ENCODE results near the gene VPS37B.

VPS37B gene

DNA sequence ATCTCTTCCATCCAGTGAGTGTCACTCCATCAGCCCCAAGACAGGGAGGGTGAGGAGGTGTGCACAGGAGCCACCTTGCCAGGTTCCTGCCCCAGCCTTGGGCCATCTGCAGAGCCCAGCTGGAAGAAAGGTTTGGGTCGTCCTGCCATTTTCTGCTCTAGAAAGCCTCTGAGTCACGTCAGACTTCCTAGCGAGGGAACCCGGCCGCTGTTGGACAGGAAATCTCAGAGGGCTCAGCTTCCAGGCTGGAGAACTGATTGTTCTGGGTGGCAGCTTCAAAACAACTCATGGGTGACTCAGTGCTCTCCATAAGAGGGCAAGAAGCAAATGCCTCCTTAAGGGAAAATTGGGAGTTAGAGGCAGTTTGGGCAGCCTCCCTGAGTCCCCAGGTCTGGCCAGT lies 44.1 kb downstream of the VPS37B start:
- no peak for DNase-seq

DNA sequence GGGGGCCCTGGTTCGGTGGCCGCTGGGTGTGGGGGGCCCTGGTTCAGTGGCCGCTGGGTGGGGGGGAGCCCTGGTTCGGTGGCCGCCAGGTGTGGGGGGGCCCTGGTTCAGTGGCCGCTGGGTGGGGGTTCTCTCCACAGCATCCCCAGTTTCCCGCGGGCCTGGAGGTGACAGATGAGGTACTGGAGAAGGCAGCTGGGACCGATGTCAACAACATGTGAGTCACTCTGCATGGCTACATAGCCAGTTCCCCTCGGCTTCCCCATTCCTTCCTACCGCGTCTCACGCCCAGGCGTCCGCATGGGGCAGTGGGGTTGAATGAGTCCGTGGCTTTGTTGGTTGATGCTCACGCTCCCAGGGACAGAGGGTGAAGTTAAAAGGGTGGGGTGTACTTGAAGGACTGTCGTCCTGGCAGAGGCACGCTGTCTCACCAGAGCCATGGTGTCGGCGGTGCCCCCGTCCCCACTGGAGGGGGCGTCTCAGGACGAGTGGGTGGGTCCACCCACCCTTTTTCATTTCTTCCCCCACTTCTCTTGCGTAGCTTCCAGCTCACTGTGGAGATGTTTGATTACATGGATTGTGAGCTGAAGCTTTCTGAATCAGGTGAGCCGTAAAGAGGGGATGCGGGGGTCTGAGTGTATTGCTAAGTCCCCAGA lies 45.1 kb downstream of the VPS37B start:
- DNase-seq, result no peak

DNA sequence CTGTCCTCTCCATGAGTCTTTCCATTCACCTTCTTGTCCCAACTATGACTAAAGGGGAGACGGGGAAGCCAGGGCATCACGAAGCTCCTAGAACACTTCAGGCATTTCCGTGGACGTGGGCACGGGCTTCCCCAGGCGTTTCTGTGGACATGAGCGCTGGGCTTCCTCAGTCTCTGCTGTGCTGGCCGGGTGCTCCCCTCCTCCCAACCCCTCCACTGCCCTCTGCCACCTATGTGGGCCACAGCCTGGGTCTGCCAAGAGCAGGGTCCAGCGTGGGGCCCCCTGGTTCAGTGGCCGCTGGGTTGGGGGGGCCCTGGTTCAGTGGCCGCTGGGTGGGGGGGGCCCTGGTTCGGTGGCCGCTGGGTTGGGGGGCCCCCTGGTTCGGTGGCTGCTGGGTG lies 45.9 kb downstream of the VPS37B start:
- no peak for DNase-seq

DNA sequence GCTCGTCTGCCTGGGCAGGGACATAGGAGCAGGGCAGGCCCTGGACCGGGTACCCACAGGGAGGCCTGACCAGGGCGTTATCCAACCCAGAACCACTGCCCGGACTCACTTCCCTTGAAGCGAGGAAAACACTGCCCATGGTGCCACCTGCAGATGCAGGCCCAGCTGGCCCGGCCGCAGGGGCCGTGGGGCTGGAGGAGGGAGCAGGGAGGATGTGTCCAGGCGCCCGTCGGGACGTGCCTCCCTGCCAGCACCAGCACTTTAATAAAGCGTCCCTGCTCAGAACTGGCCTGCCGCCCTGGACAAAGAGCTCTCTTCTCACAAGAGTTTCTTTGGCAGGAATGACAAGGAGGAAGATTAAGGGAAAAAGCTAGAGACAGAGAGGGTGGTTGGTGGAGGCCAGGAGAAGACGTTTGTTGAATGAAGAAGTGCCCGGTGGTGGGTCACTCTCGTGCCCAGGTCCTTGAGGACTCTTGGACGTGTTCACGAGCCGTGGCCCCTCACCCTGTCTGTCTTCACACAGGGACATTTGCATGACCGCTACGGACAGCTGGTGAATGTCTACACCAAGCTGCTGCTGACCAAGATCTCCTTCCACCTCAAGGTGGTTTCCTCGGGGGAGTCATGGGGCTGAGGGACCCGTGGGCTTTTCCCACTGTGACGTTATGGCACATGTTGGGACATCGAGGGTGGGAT lies 46.4 kb downstream of the VPS37B start:
- DNase-seq, result no peak

DNA sequence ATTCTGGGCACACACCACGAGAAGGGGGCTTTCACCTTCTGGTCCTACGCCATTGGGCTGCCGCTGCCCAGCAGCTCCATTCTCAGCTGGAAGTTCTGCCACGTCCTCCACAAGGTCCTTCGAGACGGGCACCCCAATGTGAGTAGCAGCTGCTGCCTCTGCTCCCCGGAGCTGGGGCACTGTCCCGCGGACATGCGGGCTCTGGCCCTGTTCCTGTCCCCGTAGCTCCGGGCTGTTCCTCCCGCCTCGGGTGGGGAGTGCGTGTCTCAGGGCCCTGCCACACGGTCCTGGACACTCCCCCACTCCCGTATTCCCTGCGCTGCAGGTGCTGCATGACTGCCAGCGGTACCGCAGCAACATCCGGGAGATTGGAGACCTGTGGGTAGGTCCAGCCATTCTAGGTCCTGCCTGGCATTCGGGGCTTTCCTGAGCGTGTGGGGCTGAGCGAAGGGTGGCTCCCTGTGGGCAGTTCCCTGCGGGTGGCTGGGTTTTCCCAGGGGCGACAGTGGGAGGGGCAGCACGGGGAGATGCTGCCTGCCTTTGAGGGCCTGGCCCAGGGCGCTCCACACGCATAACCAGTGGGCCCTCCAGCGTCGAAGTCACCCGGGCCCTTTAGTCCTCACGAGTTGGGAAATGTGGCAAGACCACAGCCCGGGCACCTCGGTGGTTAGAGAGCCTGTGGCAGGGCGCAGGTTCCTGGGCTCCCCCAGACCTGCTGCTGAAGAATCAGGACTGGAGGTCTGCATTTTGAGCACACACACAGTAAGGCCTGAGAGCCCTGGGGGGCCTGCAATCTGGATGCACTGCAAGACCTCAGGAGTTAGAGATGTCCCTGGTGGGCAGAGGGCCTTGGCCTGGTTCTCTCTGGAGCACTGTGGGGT lies 47.2 kb downstream of the VPS37B start:
- DNase-seq, result no peak

DNA sequence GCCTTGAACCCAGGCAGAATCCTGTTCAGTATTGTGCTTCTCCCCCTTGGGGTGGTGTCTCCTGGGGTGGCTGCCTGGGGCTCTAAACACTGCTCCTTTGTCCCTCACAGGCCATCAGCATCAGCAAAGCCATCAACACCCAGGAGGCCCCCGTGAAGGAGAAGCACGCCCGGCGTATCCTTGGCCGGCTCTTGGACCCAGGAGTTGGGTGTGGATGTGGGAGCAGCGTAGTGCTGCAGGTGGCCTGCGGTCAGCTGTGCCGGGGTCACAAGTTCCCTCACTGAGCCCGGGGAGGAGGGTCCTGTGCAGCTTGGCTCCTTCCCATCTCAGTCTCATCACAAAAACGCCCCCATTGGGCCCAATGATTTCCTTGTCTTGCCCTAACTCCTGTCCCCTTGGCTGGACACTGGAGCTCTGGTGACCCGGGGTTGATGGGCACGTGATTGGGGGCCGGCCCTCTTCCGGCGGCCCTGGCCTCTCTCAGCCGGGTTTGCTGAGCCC lies 48.0 kb downstream of the VPS37B start:
- DNase-seq, result no peak

DNA sequence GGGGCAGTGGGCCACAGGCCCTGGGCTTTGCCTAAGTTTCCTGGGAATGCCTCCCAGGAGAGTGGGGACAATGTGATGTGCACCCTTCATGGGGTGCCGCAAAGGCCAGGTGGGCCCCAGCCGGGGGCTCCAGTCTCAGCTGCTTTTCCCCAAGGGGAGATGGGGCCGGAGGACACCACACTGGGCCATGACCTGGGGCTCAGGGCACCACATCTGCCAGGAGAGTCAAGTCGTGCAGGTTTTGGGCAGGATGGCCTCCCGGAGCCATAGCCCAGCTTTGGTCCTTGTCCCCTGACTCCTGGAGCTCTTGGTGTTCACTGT lies 48.4 kb downstream of the VPS37B start:
- no peak for DNase-seq

DNA sequence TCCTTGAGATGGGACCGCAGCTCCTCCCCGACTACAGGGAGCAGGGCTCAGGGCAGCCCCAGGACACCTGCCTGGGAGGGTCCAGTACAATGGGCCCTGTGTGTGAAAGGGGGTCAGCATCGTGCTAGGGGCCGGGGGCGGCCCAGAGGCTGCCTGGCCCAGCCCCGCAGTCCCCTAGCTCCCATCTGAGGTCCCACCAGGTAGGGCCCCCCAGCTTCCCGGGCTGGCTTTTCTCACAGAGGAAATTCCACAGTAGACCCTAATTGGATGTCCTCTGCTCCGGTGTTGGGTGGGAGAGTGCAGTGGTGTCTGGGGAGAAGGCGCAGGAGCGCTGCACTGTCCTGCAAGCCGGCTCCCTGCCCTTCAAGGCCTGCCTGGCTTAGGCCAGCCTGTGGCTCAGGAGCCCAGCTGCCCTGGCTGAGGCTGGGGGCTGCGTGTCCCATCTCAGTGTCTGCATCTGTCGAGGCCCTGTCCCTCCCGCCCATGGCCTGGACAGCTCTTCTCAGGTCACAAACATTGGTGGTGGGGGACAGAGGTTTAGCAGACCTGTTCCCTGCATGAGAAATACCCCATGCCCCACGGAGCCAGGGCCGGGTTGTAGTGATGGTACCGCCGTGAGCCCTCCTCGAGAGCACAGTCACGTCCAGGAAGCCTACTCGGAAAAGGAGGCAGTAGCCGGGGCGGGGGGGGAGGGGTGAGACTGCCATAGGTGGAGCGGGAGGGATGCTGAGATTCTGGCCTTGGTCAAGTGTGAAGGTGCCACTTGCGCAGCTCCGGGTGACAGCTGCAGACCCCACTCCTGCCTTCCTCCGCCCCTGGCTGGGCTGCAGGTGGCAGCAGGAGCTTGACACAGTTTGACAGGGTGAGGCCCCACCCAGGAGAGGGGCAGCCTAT lies 49.1 kb downstream of the VPS37B start:
- no peak for DNase-seq

DNA sequence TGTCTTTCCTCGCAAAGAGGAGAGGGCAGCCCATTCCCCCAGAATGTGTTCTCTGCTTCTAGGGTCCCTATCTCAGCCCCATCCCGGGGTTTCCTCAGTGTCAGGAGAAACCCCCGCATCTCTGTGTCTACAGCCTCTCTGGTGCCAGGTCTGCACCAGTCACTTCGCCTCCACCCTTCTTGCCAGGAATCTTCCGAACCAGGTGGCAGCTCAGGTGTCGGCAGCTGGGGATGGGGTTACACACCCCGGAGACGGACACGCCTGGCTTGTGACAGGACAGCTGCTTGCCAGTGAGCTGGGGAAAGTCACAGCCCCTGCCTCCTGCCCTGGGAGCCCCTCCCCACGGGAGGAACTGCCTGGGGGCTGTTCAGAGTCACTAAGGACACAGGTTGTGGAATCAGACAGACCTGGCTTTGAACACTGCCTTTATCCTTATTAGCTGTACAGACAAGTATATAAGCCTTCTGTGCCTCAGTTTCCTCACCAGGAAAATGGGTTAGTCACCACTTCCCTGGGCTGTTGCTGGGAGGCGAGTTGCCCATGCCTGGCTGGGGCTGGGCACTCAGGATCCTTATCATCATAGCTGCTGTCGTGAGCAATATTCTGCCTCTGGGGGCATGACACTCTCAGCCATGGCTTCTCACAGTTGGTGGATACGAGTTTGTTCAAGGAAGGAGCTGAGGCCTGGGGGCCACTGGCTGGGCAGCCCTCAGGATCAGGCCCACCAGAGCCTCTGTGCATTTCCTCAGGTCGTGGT lies 49.9 kb downstream of the VPS37B start:
- DNase-seq, result peak; percentile 61 to 92

DNA sequence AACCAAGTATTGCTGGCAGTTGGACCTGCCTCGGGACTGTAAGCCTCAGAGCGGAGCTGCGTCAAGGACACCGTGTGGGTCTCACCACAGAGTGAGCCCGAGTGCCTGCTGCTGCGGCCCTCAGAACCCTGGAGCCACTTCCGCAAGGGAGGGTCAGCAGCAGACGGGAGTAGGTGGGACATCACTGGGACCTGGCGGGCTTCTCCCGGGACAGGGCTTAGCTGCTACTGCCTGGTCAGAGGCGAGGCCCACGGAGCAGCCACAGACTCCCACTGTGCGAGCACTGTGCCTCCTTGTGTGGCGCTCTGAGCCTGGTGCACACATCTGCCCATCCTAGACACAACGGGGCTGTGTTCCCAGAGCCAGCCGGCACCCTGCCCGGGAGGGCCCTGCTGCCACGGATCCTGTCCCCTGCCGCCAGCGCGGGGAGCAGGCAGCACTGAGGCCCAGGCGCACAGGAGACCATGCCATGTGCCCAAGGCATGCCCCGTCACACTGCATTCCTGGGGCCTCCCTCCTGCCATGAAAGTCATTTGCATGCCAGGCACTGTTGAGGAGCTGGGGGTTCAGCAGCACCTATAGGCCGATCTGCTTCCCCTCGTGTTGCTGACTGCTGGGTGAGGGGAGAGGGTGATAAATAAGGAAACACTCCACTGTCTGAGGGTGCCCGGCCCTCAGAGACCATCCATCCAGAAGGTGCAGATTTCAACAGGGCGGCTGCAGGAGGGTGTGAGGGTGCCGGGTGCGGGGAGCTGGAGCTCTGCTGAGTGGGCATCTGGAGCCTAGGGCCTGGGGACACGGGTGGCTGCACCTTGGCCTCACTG lies 50.7 kb downstream of the VPS37B start:
- DNase-seq, result no peak

DNA sequence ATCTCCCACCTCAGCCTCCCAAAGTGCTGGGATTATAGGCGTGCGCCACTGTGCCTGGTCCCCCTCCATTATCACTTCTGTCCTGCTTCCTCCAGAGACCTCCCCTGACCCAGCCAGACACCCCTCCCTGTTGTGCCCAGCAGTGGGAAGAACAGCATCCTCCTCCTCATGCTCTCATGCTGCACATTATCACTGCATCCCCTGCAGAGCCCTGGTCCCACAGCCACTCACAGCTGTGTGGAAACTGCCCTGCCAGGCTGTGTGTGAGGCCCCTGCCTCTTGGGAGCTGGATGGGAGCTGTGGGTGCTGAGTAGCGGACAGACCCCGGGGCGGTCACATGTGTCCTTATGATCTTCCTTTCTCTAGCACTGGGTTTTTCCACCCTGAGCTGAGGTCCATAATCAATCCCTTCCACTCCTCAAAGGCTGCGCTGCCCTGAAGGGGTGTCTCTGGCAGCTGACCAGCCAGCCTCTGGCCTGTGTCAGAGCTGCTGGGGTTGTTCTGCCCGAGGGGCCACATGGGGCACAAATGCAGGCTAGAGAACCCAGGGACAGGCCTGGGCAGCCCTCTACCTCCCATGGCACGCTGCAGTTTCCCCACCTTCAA lies 51.5 kb downstream of the VPS37B start:
- DNase-seq, result no peak

DNA sequence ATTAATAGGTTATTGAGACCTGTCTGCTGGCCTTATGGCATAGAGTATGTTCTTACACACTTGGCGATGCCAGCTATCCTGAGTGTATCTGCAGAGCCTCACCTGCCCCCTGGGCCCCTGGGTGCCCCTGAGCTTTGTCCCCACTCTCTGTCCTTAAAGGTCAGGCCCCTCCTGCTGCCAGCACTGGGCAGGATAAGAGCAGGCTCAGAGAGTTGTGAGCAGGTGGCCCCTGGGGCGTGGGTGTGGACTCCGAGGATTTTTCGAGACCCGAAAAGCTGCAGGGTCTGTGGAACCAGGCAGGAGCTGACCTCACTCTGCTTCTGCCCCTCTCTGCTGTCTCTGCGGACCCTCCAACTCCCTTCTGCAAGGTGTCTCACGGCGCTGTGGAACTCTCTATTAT lies 52.5 kb downstream of the VPS37B start:
- DNase-seq, result no peak

DNA sequence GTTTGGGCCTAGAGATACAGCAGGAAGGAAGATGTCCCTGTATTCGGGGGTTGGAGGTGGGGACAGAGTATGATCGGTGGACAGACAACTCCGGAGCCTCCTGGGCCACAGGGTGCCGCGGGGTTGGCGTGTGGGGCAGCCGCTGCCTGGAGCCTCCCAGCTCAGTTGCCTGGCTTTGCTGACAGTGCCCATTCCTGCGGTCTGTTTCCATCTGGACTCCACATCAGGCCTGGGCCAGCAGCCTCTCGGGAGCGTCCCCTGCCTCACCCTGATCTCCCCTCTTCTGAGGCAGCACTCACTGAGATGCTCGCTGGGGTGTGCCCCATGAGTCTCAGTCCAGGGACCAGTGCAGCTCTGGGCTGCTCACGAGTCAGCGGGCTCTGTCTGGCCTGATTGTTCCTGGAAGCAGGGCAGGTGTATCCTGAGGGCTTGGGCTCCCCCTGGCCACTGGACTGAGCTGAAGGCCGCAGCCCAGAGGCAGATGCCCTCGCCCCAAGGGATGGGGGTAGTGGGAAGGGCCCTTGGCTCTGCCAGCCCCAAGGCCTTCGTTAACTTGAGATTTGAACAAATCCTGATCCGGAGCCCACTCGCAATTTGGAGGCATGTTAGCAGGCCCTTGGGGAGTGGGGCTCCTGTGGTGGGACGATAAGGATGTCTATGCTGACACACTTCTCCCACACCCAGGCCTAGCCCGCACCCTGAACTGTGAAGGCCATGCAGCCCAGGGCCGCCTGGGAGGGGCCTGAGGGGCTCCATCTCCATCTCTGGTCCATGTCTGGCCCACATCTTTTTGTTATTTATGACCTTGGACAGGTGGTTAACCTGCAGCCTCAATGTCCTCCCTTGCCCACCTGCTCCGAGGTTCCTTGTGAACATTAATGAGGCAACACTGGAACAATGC lies 53.2 kb downstream of the VPS37B start:
- DNase-seq, result no peak

DNA sequence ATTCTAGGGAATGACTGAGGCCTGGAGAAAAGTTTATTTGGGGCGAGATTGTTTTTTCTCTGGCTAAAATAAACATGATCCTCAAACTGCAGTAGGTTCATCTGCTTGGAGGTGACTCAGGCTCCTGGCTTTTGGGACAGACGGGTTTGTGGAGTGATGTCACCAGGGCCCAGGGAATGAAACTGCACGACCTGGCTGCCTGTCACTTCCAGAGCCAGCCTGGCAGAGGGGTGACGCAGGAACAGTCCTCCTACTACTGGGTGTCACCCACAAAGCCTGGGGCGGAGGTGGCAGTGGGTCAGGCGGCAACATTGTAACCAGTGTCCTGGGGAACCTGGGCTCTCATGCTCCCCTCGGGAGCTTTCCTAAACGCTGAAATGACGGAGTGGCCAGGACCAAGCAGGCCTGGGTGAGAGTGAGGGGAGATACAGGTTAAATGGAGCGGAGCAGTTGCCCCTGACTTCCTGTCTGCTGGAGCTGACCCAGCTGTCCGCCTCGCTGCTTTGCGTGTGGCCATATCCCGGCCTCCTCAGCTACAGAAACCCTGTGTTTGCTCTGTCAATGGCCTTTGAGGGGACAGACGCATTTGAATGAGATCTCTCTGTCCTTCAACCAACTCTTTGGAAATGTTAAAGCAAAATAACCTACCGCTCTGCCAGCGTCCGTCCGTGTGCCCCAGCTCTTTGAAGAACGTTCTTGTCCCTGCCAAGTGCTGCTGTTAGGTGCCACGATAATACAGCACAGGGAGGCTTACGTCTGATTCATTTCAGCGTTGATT lies 54.2 kb downstream of the VPS37B start:
- DNase-seq, result no peak

DNA sequence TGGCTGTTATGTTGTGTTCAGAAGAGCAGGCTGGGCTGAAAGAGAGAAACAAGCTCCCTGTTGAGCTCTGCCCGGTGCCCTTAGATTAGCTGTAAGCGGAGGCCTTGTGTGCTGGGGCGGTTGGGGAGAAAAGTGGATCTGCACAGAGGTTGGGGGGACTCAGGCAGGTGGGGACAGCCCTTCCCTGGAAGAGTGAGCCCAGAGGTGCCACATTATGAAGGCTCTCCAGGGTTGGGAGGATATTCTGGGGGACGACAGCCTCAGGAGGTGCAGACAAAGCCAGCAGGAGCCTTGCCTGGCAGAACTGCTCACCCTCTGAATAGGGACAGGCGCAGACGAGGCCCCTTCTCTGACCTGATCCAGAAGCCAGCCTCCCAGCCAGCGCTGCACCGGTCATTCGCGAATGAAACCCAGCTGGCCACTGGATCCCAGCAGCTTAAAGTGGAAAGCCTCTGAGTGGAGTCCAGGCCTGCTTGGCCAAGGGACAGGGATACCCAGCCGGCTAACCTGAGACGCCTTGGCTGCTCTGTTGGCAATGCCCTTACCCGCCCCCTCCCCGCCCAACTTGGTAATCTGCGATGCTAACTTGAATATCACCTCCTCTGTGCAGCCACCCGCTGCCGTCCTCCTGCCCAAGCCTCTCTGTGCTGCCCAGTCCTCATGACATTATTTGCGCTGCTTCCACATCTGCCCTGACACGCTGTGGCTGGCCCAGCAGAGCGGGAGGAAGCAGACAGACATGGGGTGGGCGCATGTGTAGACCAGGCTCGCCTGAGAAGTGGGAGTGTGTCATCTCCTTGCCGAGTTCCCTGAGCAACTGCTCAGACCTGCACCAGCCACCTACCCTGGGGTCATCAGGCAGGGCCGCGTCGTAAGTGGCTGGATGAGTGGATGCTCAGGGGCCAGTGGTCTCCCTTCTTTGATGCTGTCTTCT lies 55.1 kb downstream of the VPS37B start:
- no peak for DNase-seq

DNA sequence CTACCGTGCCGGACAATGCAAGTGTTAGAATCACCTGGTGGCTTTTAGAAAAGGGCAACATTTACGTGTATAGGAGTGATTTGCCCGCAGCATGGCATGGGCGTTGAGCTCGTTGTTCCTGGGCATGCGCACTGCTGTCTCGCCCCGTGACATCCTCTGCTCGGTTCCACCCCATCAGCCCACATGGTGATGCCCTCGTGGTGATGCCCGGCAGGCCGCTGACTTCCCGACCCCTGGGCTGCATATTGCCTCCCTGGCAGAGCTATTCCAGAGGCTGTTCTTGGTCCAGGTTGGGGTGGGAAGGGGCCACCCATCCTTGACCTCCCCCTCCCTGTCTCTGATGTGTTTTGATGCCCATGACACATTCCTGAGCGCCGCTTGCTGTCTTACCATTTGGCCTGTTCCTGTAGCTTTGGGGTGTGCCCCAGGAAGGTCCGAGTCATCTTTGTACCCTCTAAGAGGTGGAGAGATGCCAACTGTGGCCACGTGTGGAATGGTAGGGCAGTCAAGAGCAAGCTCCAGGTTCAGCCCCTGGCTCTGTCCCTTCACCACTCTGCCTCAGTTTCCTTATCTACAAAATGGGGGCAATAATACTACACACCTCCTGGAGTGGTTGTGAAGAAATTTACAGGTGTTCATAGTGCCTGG lies 55.9 kb downstream of the VPS37B start:
- no peak for DNase-seq

DNA sequence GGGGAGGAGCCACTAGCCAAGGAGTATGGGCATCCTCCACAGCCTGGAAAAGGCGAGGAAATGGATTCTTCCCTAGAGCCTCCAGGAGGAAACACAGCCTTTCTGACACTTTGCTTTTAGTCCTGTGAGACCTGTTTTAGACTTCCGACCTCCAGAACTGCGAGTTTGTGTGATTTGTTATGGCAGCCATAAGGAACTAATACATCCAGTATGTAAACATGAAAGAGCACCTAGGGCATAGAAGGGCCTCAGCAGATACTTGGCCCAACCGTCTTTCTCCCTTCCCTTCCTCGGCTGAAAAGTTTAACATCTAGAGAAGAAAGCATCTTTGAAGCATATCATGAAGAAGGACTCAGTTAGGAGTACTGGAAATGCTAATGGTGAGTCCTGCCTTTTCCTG lies 57.1 kb downstream of the VPS37B start:
- no peak for DNase-seq

Data from NCI-H187 (cell line).